Measurements from ENCODE around the gene ALPG.

DNA sequence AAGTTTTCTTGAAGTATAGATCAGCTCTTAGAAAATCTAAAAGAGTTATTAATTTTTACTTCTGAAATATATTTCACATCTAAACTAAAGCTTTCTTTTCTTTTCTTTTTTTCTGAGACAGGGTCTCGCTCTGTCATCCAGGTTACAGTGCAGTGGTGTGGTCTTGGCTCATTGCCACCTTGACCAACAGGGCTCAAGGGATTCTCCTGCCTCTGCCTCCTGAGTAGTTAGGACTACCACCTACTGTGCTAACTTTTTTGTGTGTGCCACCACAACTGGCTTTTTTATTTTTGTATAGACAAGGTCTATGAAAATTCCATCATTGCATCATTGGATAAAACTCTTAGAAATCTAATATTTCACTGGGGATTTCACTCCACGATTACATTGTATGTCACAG is 10.0 kb upstream of the ALPG start:
- TF ChIP-seq, protein P1, sequence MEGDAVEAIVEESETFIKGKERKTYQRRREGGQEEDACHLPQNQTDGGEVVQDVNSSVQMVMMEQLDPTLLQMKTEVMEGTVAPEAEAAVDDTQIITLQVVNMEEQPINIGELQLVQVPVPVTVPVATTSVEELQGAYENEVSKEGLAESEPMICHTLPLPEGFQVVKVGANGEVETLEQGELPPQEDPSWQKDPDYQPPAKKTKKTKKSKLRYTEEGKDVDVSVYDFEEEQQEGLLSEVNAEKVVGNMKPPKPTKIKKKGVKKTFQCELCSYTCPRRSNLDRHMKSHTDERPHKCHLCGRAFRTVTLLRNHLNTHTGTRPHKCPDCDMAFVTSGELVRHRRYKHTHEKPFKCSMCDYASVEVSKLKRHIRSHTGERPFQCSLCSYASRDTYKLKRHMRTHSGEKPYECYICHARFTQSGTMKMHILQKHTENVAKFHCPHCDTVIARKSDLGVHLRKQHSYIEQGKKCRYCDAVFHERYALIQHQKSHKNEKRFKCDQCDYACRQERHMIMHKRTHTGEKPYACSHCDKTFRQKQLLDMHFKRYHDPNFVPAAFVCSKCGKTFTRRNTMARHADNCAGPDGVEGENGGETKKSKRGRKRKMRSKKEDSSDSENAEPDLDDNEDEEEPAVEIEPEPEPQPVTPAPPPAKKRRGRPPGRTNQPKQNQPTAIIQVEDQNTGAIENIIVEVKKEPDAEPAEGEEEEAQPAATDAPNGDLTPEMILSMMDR (IDR thresholded peaks at IDR 0.05) = no peak
- TF ChIP-seq POLR2A (IDR thresholded peaks at IDR 0.05) (no peak), EP300 (IDR thresholded peaks at IDR 0.05) (no peak)
